HG03521 (cell line): ENCODE results near the gene INTS3.

Experiments used
- ATAC-seq: cut with Tn5 transposase; IDR thresholded peaks from one replicate; pipeline ENCODE4 v1.9.1; 2021; ENCODE audit warnings: mild to moderate bottlenecking, moderate library complexity; ENCODE audit not compliant: unreplicated experiment

Gene INTS3

GRCh38 chr1:153816283-153816889 is 88.5 kb downstream of the INTS3 start:
- ATAC-seq, result no peak

- ATAC-seq, result no peak
Observed at GRCh38 chr1:153818876-153819275, 91.0 kb downstream of the INTS3 start.
